ENCODE data around the gene CHRM4. TPM values are rescaled to one million over a fixed set of nuclear protein-coding genes. Genes with fewer than 3 reads are reported as not detected.

CHRM4 gene
- total and polyA plus RNA-seq, 2 of the 13 experiments (the other 11 are each of a cell fraction or from before 2014, with no cell fraction given): 0.13 to 0.21 TPM

DNA sequence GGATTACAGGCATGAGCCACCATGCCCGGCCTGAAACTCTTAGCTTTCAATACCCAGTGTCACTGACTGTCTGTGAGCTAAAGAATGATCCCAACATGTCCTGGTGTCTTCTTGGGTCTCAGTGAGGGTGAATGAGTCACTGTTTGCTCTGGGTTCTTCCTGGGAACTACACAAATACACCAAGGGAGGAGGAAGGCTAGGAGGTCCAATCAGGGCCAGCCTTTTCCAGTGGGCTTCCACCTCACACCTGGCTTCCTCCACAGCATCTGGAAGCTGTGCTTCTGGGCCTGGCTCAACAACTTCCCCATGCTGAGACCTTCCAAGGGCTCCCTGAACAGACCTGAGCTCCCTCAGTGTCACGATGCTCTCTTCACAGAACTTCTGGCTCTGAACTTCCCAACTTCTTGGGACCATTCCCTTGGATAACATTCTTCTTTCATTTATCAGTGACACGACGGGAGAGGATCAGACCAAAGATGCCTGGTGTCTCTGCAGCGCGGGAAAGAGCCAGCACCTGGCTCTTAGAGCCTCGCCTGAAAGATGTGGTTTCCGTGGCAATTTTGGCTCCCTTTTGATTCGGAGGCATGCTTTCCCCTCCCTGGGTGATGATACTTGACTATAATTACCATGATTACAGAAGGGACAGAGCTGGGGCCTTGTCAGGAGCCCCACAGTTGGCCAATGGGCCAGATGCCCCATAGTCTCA, 22.3 kb upstream of the CHRM4 start:
- no TSS peak for BruUV-seq (replicated peaks)
- TF ChIP-seq SAP130 (CRISPR knock-in tag; IDR thresholded peaks at IDR 0.05; ENCODE audit: low read depth): 0 out of 2 replicates have a peak, but pooled peaks have one; percentile 13
- peak; percentile 91 for TF ChIP-seq FOSL2 (CRISPR knock-in tag; IDR thresholded peaks at IDR 0.05)
- TF ChIP-seq FOXA3 (CRISPR knock-in tag; IDR thresholded peaks at IDR 0.05): peak; percentile 34; the same call in 1 of the 2 replicates
- TF ChIP-seq GATAD2A (CRISPR knock-in tag; IDR thresholded peaks at IDR 0.05): 0 out of 2 replicates have a peak, but pooled peaks have one; percentile 12
- TF ChIP-seq SALL1 (CRISPR knock-in tag; IDR thresholded peaks at IDR 0.05): 0 out of 2 replicates have a peak, but pooled peaks have one; percentile 14
- no peak for TF ChIP-seq ZNF468 (CRISPR knock-in tag; IDR thresholded peaks at IDR 0.05)
- peak; percentile 40 for FAIRE-seq
- 97% methylated on average over 9 of the region's 9 CpGs for WGBS (ENCODE audit: low lambda C conversion rate)
- Histone ChIP-seq H3K4me3 (replicated peaks in 1 of 3; ENCODE audit: insufficient read depth in 1 of 3, low read depth in 2 of 3, low read length in 3 of 3) (no peak overlapping the region), H3K4me1 (ENCODE audit: insufficient read depth, low read length) (peaks cover 16% of the 10 kb centered on the region), H3K9me3 (ENCODE audit: low read length) (no peaks in the 10 kb centered on the region), H3K9ac (ENCODE audit: insufficient read depth, low read depth, low read length) (no peak overlapping the region), H3K79me2 (ENCODE audit: insufficient read depth, low read length) (no peaks in the 10 kb centered on the region), H3K4me2 (ENCODE audit: low read depth, low read length) (no peak overlapping the region), H3K36me3 (replicated peaks in 1 of 2; ENCODE audit: control insufficient read depth in 1 of 2, insufficient read depth in 2 of 2, low read length in 2 of 2) (peaks cover 40 to 82% of the 10 kb centered on the region in 2 experiments), H3K27me3 (ENCODE audit: control insufficient read depth in 1 of 2, insufficient read depth in 2 of 2, low read length in 2 of 2) (no peaks in the 10 kb centered on the region), H3K27ac (ENCODE audit: extremely low read length, insufficient read depth, low read length) (no peak overlapping the region), H4K20me1 (ENCODE audit: insufficient read depth, low read length) (0 out of 2 replicates have a peak, but pooled peaks cover 5% of the 10 kb centered on the region), H2AFZ (ENCODE audit: low read length) (no peak overlapping the region)
- peak; percentile 82 for ATAC-seq
- ChIA-PET CTCF (ENCODE audit: low intra/inter-chr PET ratio, low total read pairs) (no interaction called here), POLR2A (interaction anchor here (0.8 kb wide), 1 partner anchor 21 kb away, joined by 3 read pairs; no protein-coding TSS in a partner anchor)
- intact Hi-C loops (cut with micrococcal nuclease; ENCODE audit: unreplicated experiment): no loop called here
- DNase-seq (ENCODE audit: low spot score): peak; percentile 76
- in situ Hi-C loops (cut with HindIII; ENCODE audit: extremely low pct_ligation_motif_present, low pct_unique_long_range_greater_than_20kb): no loop called here

- Histone ChIP-seq H3K9me3 (ENCODE audit: low read length) (no peaks in the 10 kb centered on the region), H3K4me3 (replicated peaks in 1 of 3; ENCODE audit: insufficient read depth in 1 of 3, low read depth in 2 of 3, low read length in 3 of 3) (no peak overlapping the region), H3K9ac (ENCODE audit: insufficient read depth, low read depth, low read length) (no peak overlapping the region), H3K27me3 (ENCODE audit: control insufficient read depth in 1 of 2, insufficient read depth in 2 of 2, low read length in 2 of 2) (no peaks in the 10 kb centered on the region), H2AFZ (ENCODE audit: low read length) (no peak overlapping the region), H3K36me3 (replicated peaks in 1 of 2; ENCODE audit: control insufficient read depth in 1 of 2, insufficient read depth in 2 of 2, low read length in 2 of 2) (peaks cover 44 to 71% of the 10 kb centered on the region in 2 experiments), H3K79me2 (ENCODE audit: insufficient read depth, low read length) (no peaks in the 10 kb centered on the region), H3K27ac (ENCODE audit: extremely low read length, insufficient read depth, low read length) (no peak overlapping the region), H3K4me1 (ENCODE audit: insufficient read depth, low read length) (peaks cover 16% of the 10 kb centered on the region), H4K20me1 (ENCODE audit: insufficient read depth, low read length) (0 out of 2 replicates have a peak, but pooled peaks cover 6% of the 10 kb centered on the region), H3K4me2 (ENCODE audit: low read depth, low read length) (no peak overlapping the region)
- in situ Hi-C loops (cut with HindIII; ENCODE audit: extremely low pct_ligation_motif_present, low pct_unique_long_range_greater_than_20kb) (no loop called here), intact Hi-C loops (cut with micrococcal nuclease; ENCODE audit: unreplicated experiment) (no loop called here)
- CTCF ChIA-PET (ENCODE audit: low intra/inter-chr PET ratio, low total read pairs): no interaction called here
- FAIRE-seq (no peak), ATAC-seq (no peak), DNase-seq (ENCODE audit: low spot score) (no peak)
- BruUV-seq (replicated peaks): no TSS peak
- WGBS (ENCODE audit: low lambda C conversion rate): 98% methylated on average over 5 of the region's 5 CpGs
- TF ChIP-seq ZBTB42 (CRISPR knock-in tag; IDR thresholded peaks at IDR 0.05) (no peak), ZNF414 (CRISPR knock-in tag; IDR thresholded peaks at IDR 0.05) (no peak), SUZ12 (IDR thresholded peaks at IDR 0.05; ENCODE audit: low read depth, low read length) (no peak), RBM22 (optimal IDR thresholded peaks at IDR 0.05; ENCODE audit: low read length) (peak; percentile 50), ZNF691 (CRISPR knock-in tag; IDR thresholded peaks at IDR 0.05; ENCODE audit: borderline replicate concordance, low read depth) (no peak)
- TF ChIP-seq, protein P1, sequence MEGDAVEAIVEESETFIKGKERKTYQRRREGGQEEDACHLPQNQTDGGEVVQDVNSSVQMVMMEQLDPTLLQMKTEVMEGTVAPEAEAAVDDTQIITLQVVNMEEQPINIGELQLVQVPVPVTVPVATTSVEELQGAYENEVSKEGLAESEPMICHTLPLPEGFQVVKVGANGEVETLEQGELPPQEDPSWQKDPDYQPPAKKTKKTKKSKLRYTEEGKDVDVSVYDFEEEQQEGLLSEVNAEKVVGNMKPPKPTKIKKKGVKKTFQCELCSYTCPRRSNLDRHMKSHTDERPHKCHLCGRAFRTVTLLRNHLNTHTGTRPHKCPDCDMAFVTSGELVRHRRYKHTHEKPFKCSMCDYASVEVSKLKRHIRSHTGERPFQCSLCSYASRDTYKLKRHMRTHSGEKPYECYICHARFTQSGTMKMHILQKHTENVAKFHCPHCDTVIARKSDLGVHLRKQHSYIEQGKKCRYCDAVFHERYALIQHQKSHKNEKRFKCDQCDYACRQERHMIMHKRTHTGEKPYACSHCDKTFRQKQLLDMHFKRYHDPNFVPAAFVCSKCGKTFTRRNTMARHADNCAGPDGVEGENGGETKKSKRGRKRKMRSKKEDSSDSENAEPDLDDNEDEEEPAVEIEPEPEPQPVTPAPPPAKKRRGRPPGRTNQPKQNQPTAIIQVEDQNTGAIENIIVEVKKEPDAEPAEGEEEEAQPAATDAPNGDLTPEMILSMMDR (CRISPR knock-in tag; IDR thresholded peaks at IDR 0.05): 0 out of 2 replicates have a peak, but pooled peaks have one; percentile 19
- POLR2A ChIA-PET: no interaction called here
These were observed 18.4 kb upstream of the CHRM4 start for GRCh38 chr11:46410021-46410420.
